ENCODE data around the gene ATP1A1. TPM values are rescaled to one million over a fixed set of nuclear protein-coding genes. Genes with fewer than 3 reads are reported as not detected.

ATP1A1 gene
- total RNA-seq, 2 experiments from 2014 or later: 251 to 262 TPM

DNA sequence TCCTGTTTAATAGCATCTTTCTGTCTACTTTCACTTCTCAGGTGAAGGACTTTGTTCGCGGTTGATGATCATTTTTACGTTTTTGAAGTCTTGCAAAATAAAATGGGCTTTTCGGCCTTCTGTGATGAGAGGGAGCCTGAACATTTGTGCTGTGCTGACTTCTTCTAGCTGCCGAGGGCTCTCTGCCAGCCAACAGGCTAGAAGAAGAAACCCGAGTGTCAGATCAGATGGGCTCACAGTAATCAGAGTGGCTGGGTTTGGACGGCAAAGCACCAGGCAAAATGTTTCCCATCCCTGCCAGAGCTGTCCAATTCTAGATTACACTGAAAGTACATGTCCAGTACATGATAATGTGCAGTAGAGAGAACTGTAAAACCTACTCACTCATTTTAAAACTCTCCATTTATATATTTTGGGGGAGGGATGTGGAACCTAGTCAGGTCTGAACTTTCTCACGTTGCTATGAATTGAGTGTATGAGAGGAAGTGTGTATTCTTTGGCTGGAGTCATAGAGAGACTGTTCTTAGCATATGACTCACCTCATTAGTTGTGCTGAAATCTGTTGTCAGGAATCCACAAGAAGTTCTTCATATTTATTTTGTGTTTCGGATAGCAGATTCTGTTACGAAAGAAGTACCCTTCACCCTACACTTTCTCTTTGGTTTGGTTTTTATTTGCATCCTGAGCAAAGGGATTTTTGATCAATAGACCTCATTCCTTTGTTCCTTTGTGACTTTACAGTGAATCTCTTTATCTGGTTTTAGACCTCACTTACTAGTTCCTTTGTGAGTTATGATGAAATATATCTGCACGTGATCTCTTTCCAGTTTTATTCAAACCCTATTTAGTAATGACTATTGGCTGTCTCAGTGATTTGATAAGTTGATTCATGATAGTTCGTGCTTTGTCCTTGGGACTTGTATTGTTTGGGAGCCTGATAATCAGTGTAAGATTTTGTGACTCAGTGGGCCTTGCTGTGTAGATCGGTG, 4.8 kb downstream of the ATP1A1 start:
- TF ChIP-seq, protein P1, sequence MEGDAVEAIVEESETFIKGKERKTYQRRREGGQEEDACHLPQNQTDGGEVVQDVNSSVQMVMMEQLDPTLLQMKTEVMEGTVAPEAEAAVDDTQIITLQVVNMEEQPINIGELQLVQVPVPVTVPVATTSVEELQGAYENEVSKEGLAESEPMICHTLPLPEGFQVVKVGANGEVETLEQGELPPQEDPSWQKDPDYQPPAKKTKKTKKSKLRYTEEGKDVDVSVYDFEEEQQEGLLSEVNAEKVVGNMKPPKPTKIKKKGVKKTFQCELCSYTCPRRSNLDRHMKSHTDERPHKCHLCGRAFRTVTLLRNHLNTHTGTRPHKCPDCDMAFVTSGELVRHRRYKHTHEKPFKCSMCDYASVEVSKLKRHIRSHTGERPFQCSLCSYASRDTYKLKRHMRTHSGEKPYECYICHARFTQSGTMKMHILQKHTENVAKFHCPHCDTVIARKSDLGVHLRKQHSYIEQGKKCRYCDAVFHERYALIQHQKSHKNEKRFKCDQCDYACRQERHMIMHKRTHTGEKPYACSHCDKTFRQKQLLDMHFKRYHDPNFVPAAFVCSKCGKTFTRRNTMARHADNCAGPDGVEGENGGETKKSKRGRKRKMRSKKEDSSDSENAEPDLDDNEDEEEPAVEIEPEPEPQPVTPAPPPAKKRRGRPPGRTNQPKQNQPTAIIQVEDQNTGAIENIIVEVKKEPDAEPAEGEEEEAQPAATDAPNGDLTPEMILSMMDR (IDR thresholded peaks at IDR 0.05): no peak
- Mint-ChIP-seq H3K9me3 (no peaks in the 10 kb centered on the region), H3K4me1 (ENCODE audit: low read depth) (peaks cover 86% of the 10 kb centered on the region), H3K27ac (peak overlapping the region; percentile 93), H3K4me3 (peak overlapping the region; percentile 98), H3K36me3 (ENCODE audit: low read depth) (peaks cover 53% of the 10 kb centered on the region), H3K27me3 (no peaks in the 10 kb centered on the region)
- Histone ChIP-seq H3K9me3 (ENCODE audit: control insufficient read depth in 1 of 2, insufficient read depth in 1 of 2, low read length in 2 of 2) (no peaks in the 10 kb centered on the region), H3K4me3 (ENCODE audit: low read length) (peak overlapping the region; percentile 51), H3K27me3 (ENCODE audit: control insufficient read depth in 1 of 2, insufficient read depth in 2 of 2, low read length in 2 of 2) (no peaks in the 10 kb centered on the region), H3K27ac (ENCODE audit: low read depth in 1 of 2, low read length in 2 of 2) (peak overlapping the region; percentile 88 to 98), H3K36me3 (ENCODE audit: insufficient read depth, low read length) (no peaks in the 10 kb centered on the region), H3K4me1 (ENCODE audit: insufficient read depth, low read length) (peaks cover 62% of the 10 kb centered on the region)
- POLR2A ChIA-PET: interaction anchor here (0.9 to 5.7 kb wide), 10 partner anchors 9 to 239 kb away, joined by 3 to 35 read pairs (median 4); no protein-coding TSS in a partner anchor
- ATAC-seq (ENCODE audit: poor library complexity) (peak; percentile 62), DNase-seq (peak in 13 of 14 experiments; percentile 9 to 83 (median 28))
- intact Hi-C loops (cut with DNase I, micrococcal nuclease): loop anchor here (1.0 to 5.0 kb wide), 10 partner anchors 12 to 226 kb away; no protein-coding TSS in a partner anchor
- CTCF ChIA-PET: interaction anchor here (1.3 kb wide), 1 partner anchor 239 kb away, joined by 5 read pairs; no protein-coding TSS in a partner anchor

DNA sequence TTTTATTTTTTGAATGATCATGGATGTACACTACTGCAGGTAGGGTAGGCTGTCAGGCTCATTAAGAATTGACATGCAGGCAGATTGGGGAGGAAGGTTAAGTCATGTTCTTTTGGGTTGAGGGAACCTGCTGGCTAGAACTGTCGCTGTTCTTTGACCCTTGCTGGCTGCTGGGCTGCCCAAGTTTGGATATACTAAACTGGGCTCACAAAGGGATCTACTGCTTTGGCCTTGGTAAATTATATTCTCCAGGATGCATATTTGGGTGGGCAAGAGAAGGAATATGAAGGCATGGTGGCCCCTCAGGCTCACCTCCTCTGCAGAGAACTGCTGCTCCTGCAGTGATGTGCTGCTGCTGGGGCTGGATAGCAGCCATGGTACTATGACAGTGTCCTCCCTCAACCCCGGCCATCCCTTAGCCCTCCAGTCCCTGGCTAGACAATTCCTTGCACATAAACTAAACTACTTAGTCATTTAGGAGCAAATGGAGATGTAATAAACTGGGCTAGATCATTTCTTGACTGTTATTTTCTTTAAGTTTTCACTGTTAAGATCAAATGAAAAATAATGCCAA, 6.1 kb downstream of the ATP1A1 start:
- Histone ChIP-seq H3K27me3 (ENCODE audit: control insufficient read depth in 1 of 2, insufficient read depth in 2 of 2, low read length in 2 of 2) (no peaks in the 10 kb centered on the region), H3K9me3 (ENCODE audit: control insufficient read depth in 1 of 2, insufficient read depth in 1 of 2, low read length in 2 of 2) (no peaks in the 10 kb centered on the region), H3K4me3 (ENCODE audit: low read length) (no peak overlapping the region), H3K27ac (ENCODE audit: low read depth in 1 of 2, low read length in 2 of 2) (no peak overlapping the region), H3K36me3 (ENCODE audit: insufficient read depth, low read length) (peaks cover 9% of the 10 kb centered on the region), H3K4me1 (ENCODE audit: insufficient read depth, low read length) (peaks cover 63% of the 10 kb centered on the region)
- H3K36me3 Mint-ChIP-seq (ENCODE audit: low read depth): peaks cover 59% of the 10 kb centered on the region
- TF ChIP-seq, protein P1 (IDR thresholded peaks at IDR 0.05): no peak
- ATAC-seq (ENCODE audit: poor library complexity) (no peak), DNase-seq (no peak)
- H3K4me1 Mint-ChIP-seq (ENCODE audit: low read depth): peaks cover 97% of the 10 kb centered on the region
- H3K4me3 Mint-ChIP-seq: peak overlapping the region; percentile 65
- H3K27me3 Mint-ChIP-seq: no peaks in the 10 kb centered on the region
- no peaks in the 10 kb centered on the region for H3K9me3 Mint-ChIP-seq
- intact Hi-C loops (cut with DNase I, micrococcal nuclease): loop anchor here (2.0 to 5.0 kb wide), 7 partner anchors 32 to 227 kb away; no protein-coding TSS in a partner anchor
- ChIA-PET POLR2A (interaction anchor here (1.1 kb wide), 1 partner anchor 10 kb away, joined by 4 read pairs; no protein-coding TSS in a partner anchor), CTCF (interaction anchor here (1.6 kb wide), 1 partner anchor 106 kb away, joined by 5 read pairs; no protein-coding TSS in a partner anchor)
- H3K27ac Mint-ChIP-seq: peak overlapping the region; percentile 93
